Activated CD4-positive, CD25-positive, alpha-beta regulatory T cell treated with anti-CD3 and anti-CD28 coated beads, Interleukin-2, amount 50 U/mL, for 72 hours (primary cell): ENCODE measurements around the gene KIF21B.
"Not testable (repeated sequence)": the region's sequence is repeated elsewhere in the genome, so short reads cannot be mapped to it uniquely, and the experiment has no call there.

Experiments used
- DNase-seq: peaks from one replicate; pipeline ENCODE4 v3.0.0; 2021

KIF21B gene

DNA sequence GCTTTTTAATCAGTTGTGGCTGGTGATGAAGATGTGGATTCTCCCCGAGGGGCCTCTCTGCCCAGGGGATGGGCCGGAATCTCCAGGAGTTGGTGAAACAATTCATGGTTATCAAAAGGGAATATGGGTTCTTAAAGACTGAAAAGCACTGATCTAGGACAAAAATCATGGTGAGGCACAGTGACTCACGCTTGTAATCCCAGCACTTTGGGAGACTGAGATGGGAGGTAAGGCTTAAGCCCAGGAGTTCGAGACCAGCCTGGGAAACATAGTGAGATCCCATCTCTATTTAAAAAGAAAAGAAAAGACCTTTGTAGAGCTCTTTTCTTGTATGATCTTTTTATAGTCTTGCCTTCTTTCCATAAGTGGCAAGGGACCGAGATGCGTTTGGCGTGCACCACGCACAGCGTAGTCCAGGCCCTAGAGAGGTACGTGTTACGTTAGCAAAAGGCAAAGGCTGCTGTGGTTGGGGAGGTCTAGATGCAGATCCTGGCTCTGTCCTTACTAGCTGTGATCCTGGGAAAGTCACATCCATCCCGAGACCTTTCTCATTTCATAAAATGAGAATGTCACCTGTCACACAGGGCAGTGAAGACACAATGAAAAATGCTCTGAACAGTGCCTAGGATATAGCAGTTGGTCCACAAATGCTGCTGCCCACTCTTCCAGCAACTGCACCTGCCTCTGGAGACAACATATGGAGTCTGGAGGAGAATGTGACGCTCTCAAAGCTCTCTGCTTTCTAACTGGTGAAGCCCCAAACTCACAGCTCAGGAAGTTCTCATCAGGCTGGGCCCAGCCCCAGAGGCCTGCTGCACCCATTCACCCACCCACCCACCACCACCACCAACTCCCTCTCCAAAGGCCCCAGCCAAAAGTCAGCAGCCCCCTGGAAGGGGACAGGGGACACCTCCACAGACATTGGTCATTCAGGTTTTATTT is 54.8 kb downstream of the KIF21B start:
- no peak for DNase-seq

- no peak for DNase-seq
These were observed 55.6 kb downstream of the KIF21B start for GRCh38 chr1:200967693-200968468.

DNA sequence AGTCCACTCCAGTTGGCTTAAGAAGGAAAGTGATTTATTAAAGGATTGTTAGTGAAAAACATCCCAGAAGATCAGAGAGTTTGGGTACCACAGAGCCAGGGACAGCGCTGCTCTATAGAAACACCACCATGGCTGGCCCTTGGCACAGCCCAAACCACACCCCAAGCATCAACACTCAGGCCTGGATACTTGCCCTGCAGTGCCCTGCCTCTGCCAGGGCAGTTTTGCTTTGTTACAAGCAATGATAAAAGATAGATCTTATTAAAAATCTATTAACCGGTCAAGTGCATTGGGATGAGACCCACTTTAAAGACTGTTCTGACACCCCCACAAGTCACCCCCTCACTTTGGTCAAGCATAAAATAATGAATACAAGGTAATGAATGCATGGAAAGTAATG is 56.6 kb downstream of the KIF21B start:
- no peak for DNase-seq

- no peak for DNase-seq
These were observed 58.3 kb downstream of the KIF21B start for GRCh38 chr1:200965111-200965805.

DNA sequence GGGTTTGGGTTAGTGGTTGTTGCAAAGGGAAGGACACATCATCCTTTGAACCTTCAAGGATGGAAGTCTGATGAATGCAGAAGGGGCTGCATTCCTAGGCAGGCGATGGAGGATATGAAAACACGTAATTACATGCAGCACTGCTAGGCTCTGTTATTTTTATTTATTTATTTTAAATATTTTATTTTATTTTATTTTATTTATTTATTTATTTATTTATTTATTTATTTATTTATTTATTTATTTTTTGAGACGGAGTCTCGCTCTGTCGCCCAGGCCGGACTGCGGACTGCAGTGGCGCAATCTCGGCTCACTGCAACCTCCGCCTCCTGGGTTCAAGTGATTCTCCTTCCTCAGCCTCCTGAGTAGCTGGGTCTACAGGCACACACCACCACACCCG is 59.6 kb downstream of the KIF21B start:
- not testable (repeated sequence) for DNase-seq

GRCh38 chr1:200963076-200963475 is 60.4 kb downstream of the KIF21B start:
- no peak for DNase-seq

DNA sequence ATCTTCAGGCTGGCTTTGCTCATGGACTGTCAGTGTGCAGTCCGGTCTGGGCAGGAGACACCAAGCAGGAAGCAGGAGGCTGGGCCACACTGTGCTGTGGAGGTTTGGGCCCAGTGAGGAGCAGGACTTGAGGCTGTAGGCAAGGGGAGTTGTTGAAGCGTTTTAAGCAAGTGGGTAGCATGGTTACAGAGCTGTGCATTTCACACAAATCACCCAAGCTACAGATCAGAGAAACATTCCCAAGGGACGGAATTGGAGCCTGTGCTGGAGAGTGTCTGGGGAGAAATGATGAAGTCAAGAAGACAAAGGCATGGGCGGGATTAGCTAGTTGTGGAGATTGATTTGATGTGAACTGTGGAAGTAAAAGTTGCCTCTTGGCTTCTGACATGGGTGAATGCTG is 60.9 kb downstream of the KIF21B start:
- DNase-seq = no peak

DNA sequence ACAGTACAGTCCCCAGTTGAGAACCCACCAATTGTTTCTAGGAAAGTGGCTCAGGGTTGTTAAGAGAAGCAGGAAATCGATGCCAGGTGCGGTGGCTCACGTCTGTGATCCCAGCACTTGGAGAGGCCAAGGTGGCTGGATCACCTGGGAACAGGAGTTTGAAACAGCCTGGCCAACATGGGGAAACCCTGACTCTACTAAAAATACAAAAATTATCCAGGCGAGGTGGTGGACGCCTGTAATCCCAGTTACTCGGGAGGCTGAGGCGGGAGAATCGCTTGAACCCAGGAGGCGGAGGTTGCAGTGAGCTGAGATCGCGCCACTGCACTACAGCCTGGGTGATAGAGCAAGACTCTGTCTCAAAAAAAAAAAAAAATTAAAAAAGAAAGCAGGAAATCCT is 61.4 kb downstream of the KIF21B start:
- not testable (repeated sequence) for DNase-seq

DNA sequence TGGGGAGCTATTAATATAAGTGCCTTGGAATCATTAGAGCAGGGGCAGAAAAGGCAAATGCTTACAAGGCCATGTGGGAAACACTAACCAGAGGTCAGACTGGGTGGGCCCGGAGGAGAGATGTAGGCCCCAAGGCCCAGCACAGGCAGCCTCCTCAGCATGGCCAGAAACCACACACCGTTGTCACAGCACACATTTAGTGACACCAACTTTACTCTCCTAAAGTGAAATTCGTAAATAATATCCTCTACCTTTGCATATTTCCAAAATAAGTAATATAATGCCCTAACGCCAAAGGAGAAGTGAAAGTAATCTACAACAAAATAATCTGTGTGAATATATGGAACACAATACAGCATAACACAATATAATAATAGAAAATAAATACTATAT is 62.6 kb downstream of the KIF21B start:
- DNase-seq = no peak

- no peak for DNase-seq
These were observed 63.1 kb downstream of the KIF21B start for GRCh38 chr1:200960236-200960947.

- DNase-seq = no peak
These were observed 64.0 kb downstream of the KIF21B start for GRCh38 chr1:200959411-200959921.

GRCh38 chr1:200958597-200958996 is 64.9 kb downstream of the KIF21B start:
- DNase-seq = no peak

- DNase-seq = no peak
These were observed 69.1 kb downstream of the KIF21B start for GRCh38 chr1:200954434-200954833.

GRCh38 chr1:200951016-200951415 is 72.5 kb downstream of the KIF21B start:
- no peak for DNase-seq

- DNase-seq = no peak
These were observed 73.9 kb downstream of the KIF21B start for GRCh38 chr1:200949626-200950025.

- no peak for DNase-seq
These were observed 76.4 kb downstream of the KIF21B start for GRCh38 chr1:200947059-200947566.

GRCh38 chr1:200945111-200945510 is 78.4 kb downstream of the KIF21B start:
- no peak for DNase-seq

DNA sequence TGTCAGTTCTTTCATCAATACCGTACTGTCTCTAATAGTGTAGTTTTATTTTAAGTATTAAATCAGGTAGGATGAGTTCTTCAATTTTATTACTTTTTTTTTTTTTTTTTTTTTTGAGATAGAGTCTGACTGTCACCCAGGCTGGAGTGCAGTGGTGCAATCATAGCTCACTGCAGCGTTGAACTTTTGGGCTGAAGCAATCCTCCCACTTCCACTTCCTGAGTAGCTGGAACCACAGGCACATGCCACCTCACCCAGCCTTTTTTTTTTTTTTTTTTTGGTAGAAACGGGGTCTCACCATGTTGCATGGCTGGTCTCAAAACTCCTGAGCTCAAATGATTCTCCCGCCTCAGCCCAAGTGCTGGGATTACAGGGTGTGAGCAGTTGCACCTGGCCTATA is 84.6 kb downstream of the KIF21B start:
- DNase-seq = no peak

GRCh38 chr1:200935286-200935962 is 88.1 kb downstream of the KIF21B start:
- not testable (repeated sequence) for DNase-seq

- no peak for DNase-seq
These were observed 88.8 kb downstream of the KIF21B start for GRCh38 chr1:200934676-200935245.

- no peak for DNase-seq
These were observed 91.7 kb downstream of the KIF21B start for GRCh38 chr1:200931776-200932175.
